IMR-90 (cell line): ENCODE measurements around the gene KITLG. TPM values are rescaled to one million over a fixed set of nuclear protein-coding genes. Genes with fewer than 3 reads are reported as not detected.

Experiments used
- ATAC-seq: fragments of 200-7000 bp; cut with Tn5 transposase; 2 replicates; pipeline ENCODE4 v1.9.1; 2020; ENCODE audit warnings: low read depth, mild to moderate bottlenecking, moderate library complexity
- BruUV-seq: library from RNA; stranded (reverse); fragments of 400-500 nt; replicated peaks from 2 replicates; lab custom pipeline; 2021; lab: Mats Ljungman, UMichigan
- CTCF ChIA-PET: fragments of 300-600 bp; formaldehyde crosslinking; extraction: SDS; loops from one replicate; lab custom pipeline; 2021; ENCODE audit warnings: antibody characterized with exemption; lab: Yijun Ruan, JAX
- POLR2A ChIA-PET: fragments of 300-600 bp; sonication (Branson Sonifier 250); formaldehyde crosslinking; loops from one replicate; lab custom pipeline; 2022; ENCODE audit warnings: antibody characterized with exemption; ENCODE audit not compliant: unreplicated experiment; lab: Charles Lee
- DNase-seq: peaks from one replicate; pipeline ENCODE4 v3.0.0; 2013
- H2AFZ ChIP-seq: replicated peaks from 2 replicates; pipeline ENCODE3; 2013; ENCODE audit warnings: low read length, mild to moderate bottlenecking; ENCODE audit not compliant: poor library complexity
- H2AK5ac ChIP-seq: 2 replicates; pipeline ENCODE4 v1.6.1; 2013; ENCODE audit warnings: low read depth, low read length, inconsistent platforms
- H2AK9ac ChIP-seq: replicated peaks from 2 replicates; pipeline ENCODE3; 2013; ENCODE audit warnings: mild to moderate bottlenecking, low read depth, low read length, moderate library complexity; ENCODE audit not compliant: poor library complexity
- H2BK120ac ChIP-seq: 2 replicates; pipeline ENCODE4 v1.6.1; 2013; ENCODE audit warnings: low read depth, low read length, inconsistent platforms
- H2BK15ac ChIP-seq: 3 replicates; pipeline ENCODE4 v1.6.1; 2013; ENCODE audit warnings: low read depth, low read length, inconsistent platforms
- H2BK20ac ChIP-seq: 2 replicates; pipeline ENCODE4 v1.6.1; 2013; ENCODE audit warnings: low read depth, mild to moderate bottlenecking, inconsistent platforms, low read length, moderate library complexity
- H2BK5ac ChIP-seq: 2 replicates; pipeline ENCODE4 v1.6.1; 2013; ENCODE audit warnings: mild to moderate bottlenecking, low read depth, low read length, inconsistent platforms; ENCODE audit not compliant: poor library complexity, severe bottlenecking
- H3K14ac ChIP-seq: replicated peaks from 2 replicates; pipeline ENCODE4 v1.6.1; 2013; ENCODE audit warnings: low read depth, low read length, inconsistent platforms
- H3K18ac ChIP-seq: 2 replicates; pipeline ENCODE4 v1.6.1; 2013; ENCODE audit warnings: low read depth, low read length, control low read depth
- H3K23ac ChIP-seq: 2 replicates; pipeline ENCODE4 v1.6.1; 2013; ENCODE audit warnings: low read depth, low read length, inconsistent platforms
- H3K27ac ChIP-seq: 2 replicates; pipeline ENCODE4 v1.5.1; 2013; ENCODE audit warnings: mild to moderate bottlenecking, control low read depth, low read length; ENCODE audit not compliant: insufficient read depth
- H3K27me3 ChIP-seq: 2 replicates; pipeline ENCODE4 v1.6.1; 2013; ENCODE audit warnings: low read length; ENCODE audit not compliant: control insufficient read depth, insufficient read depth
- H3K36me3 ChIP-seq: 2 replicates; pipeline ENCODE4 v1.6.1; 2013; ENCODE audit warnings: low read length, mixed read lengths; ENCODE audit not compliant: control insufficient read depth, insufficient read depth
- H3K4ac ChIP-seq: 2 replicates; pipeline ENCODE4 v1.6.1; 2013; ENCODE audit warnings: low read depth, low read length, inconsistent platforms
- H3K4me1 ChIP-seq: 2 replicates; pipeline ENCODE4 v1.6.1; 2013; ENCODE audit warnings: low read length, mixed read lengths; ENCODE audit not compliant: control insufficient read depth, insufficient read depth
- H3K4me2 ChIP-seq: 2 replicates; pipeline ENCODE4 v1.6.1; 2013; ENCODE audit warnings: low read depth, mild to moderate bottlenecking, control low read depth, low read length, moderate library complexity
- H3K4me3 ChIP-seq: 2 replicates; pipeline ENCODE4 v1.5.1; 2013; ENCODE audit warnings: low read depth, mild to moderate bottlenecking, control low read depth, low read length, moderate library complexity; ENCODE audit not compliant: insufficient read depth
- H3K56ac ChIP-seq: 2 replicates; pipeline ENCODE4 v1.6.1; 2013; ENCODE audit warnings: low read length, inconsistent platforms; ENCODE audit not compliant: insufficient read depth; ENCODE audit errors: extremely low read depth
- H3K79me1 ChIP-seq, 2 experiments: 2 replicates each; pipeline ENCODE4 v1.6.1; 2013; ENCODE audit warnings: low read length in 2 of 2, inconsistent platforms in 1 of 2, low read depth in 1 of 2
- H3K9ac ChIP-seq: 2 replicates; pipeline ENCODE4 v1.6.1; 2013; ENCODE audit warnings: low read depth, low read length, control low read depth
- H3K9me1 ChIP-seq: 2 replicates; pipeline ENCODE4 v1.6.1; 2013; ENCODE audit warnings: low read length, inconsistent platforms; ENCODE audit not compliant: insufficient read depth
- H3K9me3 ChIP-seq: 2 replicates; pipeline ENCODE4 v1.6.1; 2013; ENCODE audit warnings: low read length; ENCODE audit not compliant: control insufficient read depth, insufficient read depth
- H4K20me1 ChIP-seq: 2 replicates; pipeline ENCODE4 v1.6.1; 2013; ENCODE audit warnings: low read length, inconsistent platforms; ENCODE audit not compliant: insufficient read depth
- H4K5ac ChIP-seq: 2 replicates; pipeline ENCODE4 v1.6.1; 2013; ENCODE audit warnings: mild to moderate bottlenecking, low read depth, low read length, control low read depth
- H4K8ac ChIP-seq, 2 experiments: 2 replicates each; pipeline ENCODE4 v1.6.1; 2013; ENCODE audit warnings: low read depth in 2 of 2, low read length in 2 of 2, control low read depth in 1 of 2, inconsistent platforms in 1 of 2
- H4K91ac ChIP-seq: 2 replicates; pipeline ENCODE4 v1.6.1; 2013; ENCODE audit warnings: low read depth, low read length, inconsistent platforms; ENCODE audit not compliant: insufficient read depth
- MAFK ChIP-seq: IDR thresholded peaks from 2 replicates; pipeline ENCODE4 v1.6.1; 2012; ENCODE audit warnings: low read depth, low read length, improper control_type of control experiment
- MAZ ChIP-seq: IDR thresholded peaks from 2 replicates; pipeline ENCODE4 v1.6.1; 2012; ENCODE audit warnings: low read depth, mild to moderate bottlenecking, low read length, improper control_type of control experiment, moderate library complexity, borderline replicate concordance
- SMC3 ChIP-seq: fragments of 150-350 bp; IDR thresholded peaks from 2 replicates; pipeline ENCODE4 v1.6.1; 2016; ENCODE audit warnings: low read depth, mild to moderate bottlenecking, antibody characterized with exemption, low read length, moderate library complexity
- USF2 ChIP-seq: fragments of 150-350 bp; IDR thresholded peaks from 2 replicates; pipeline ENCODE4 v1.6.1; 2017; ENCODE audit warnings: mild to moderate bottlenecking, antibody characterized with exemption, low read length, low read depth
- WGBS, 2 experiments: methylation state at CpG; one replicate each; pipeline versions ENCODE4 v1.1.5 to v1.1.7; 2013; ENCODE audit warnings: missing lambda C conversion rate in 2 of 2; ENCODE audit not compliant: insufficient read length in 1 of 2; ENCODE audit errors: extremely low coverage in 2 of 2; 5-methylcytosine and 5-hydroxymethylcytosine counted together
- dilution Hi-C: fragments of 300-500 bp; cut with HindIII; formaldehyde crosslinking; loops from one replicate; pipeline ENCODE4 v1.14.3; 2018; ENCODE audit warnings: low sequenced_read_pairs; ENCODE audit not compliant: unreplicated experiment
- in situ Hi-C: fragments of 300-500 bp; cut with MboI; formaldehyde crosslinking; loops from 3 replicates; pipeline ENCODE4 v1.14.3; 2019; ENCODE audit warnings: low sequenced_read_pairs, inconsistent platforms, mixed read lengths
- intact Hi-C: fragments of 100-400 bp; cut with micrococcal nuclease; formaldehyde crosslinking; loops from 2 replicates; pipeline ENCODE4 v1.10.0; 2022
- polyA plus RNA-seq, 3 experiments: library from polyadenylated mRNA; depleted of rRNA; stranded (reverse); fragments of >200 nt; gene quantifications; 2 replicates each; pipeline ENCODE4 v1.2.3, GENCODE V29; 2012; ENCODE audit warnings: low replicate concordance in 1 of 3
- total RNA-seq: library from RNA; depleted of rRNA; stranded (reverse); fragments of >200 nt; gene quantifications from 2 replicates; pipeline ENCODE4 v1.2.3, GENCODE V29; 2012

KITLG gene
- total and polyA plus RNA-seq, 2 of the 4 experiments (the other 2 are of a cell fraction): 14.5 to 87.5 TPM

GRCh38 chr12:88507270-88507669 lies 73.0 kb downstream of the KITLG start:
- Histone ChIP-seq H3K4ac (no peak overlapping the region), H3K14ac (no peak overlapping the region), H3K9ac (no peak overlapping the region), H2AK5ac (0 out of 2 replicates have a peak overlapping the region, but pooled peaks have one; percentile 22), H3K9me1 (peaks cover 8% of the 10 kb centered on the region), H2AK9ac (no peak overlapping the region), H3K4me1 (peaks cover 7% of the 10 kb centered on the region; the same call in 1 of the 2 replicates), H3K4me2 (no peak overlapping the region), H3K9me3 (no peaks in the 10 kb centered on the region), H3K79me1 (peaks cover 23 to 47% of the 10 kb centered on the region in 2 experiments), H2AFZ (no peak overlapping the region), H4K20me1 (no peaks in the 10 kb centered on the region), H3K23ac (peak overlapping the region; percentile 24; the same call in 1 of the 2 replicates), H3K4me3 (no peak overlapping the region), H4K5ac (no peak overlapping the region), H2BK20ac (no peak overlapping the region), H2BK120ac (no peak overlapping the region), H2BK15ac (no peak overlapping the region), H3K18ac (no peak overlapping the region), H3K56ac (no peak overlapping the region), H4K8ac (no peak overlapping the region), H3K27me3 (no peaks in the 10 kb centered on the region), H2BK5ac (no peak overlapping the region), H3K27ac (no peak overlapping the region), H4K91ac (no peak overlapping the region), H3K36me3 (peaks cover 15% of the 10 kb centered on the region)
- CTCF ChIA-PET: no interaction called here
- in situ Hi-C loops: no loop called here
- POLR2A ChIA-PET: no interaction called here
- no TSS peak for BruUV-seq
- intact Hi-C loops: loop anchor here (5.0 kb wide), 1 partner anchor 1295 kb away; no protein-coding TSS in a partner anchor
- DNase-seq (no peak), ATAC-seq (no peak)
- dilution Hi-C loops: no loop called here
- WGBS, 2 experiments: no CpG with 5 or more reads among the region's 1 CpG
- no peak for TF ChIP-seq USF2
- no peak for TF ChIP-seq SMC3
- TF ChIP-seq MAFK: no peak
- no peak for TF ChIP-seq MAZ
